RWPE1 (cell line): Measurements from ENCODE around the gene MARCHF5.

Experiments
- CTCF ChIA-PET: fragments of 350-600 bp; sonication (Branson Sonifier 250); formaldehyde crosslinking; extraction: SDS; loops from one replicate; lab custom pipeline; 2021; lab: Yijun Ruan, JAX
- POLR2A ChIA-PET: fragments of 400-600 bp; formaldehyde crosslinking; extraction: SDS; loops from one replicate; lab custom pipeline; 2020; ENCODE audit warnings: antibody characterized with exemption; ENCODE audit not compliant: low non-redundant PET; lab: Yijun Ruan, JAX
- DNase-seq: peaks from one replicate; pipeline ENCODE4 v3.0.0; 2012; ENCODE audit warnings: low spot score
- H3K27ac ChIP-seq: fragments of 450-650 bp; 2 replicates; pipeline ENCODE4 v1.5.1; 2017
- TF ChIP-seq, protein P1 (sequence below): fragments of 450-650 bp; conservative IDR thresholded peaks from 2 replicates; pipeline ENCODE4 v1.5.1; 2017; ENCODE audit warnings: low read depth, mild to moderate bottlenecking

MARCHF5 gene

DNA sequence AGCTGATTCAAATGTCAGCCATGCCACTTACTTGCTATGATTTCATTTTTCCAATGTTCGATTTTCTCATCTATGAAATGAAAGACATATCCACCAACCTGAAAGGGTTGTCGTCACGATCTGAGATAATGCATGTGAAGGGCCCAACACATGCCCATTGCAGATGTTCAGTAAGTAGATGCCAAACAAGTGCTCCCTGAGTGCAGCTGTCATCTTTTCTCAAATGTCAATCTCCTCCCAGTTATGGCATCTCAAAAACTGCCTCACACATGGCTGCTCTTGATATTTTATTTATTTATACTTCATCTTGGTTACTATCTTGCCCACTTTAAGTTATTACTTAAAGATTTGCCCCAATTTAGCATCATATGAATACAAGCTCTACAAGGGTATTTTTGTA, 16.9 kb upstream of the MARCHF5 start:
- CTCF ChIA-PET: interaction anchor here (0.6 to 1.0 kb wide), 2 partner anchors 17 to 56 kb away, joined by 3 read pairs; partner anchors contain the start of gene MARCHF5

DNA sequence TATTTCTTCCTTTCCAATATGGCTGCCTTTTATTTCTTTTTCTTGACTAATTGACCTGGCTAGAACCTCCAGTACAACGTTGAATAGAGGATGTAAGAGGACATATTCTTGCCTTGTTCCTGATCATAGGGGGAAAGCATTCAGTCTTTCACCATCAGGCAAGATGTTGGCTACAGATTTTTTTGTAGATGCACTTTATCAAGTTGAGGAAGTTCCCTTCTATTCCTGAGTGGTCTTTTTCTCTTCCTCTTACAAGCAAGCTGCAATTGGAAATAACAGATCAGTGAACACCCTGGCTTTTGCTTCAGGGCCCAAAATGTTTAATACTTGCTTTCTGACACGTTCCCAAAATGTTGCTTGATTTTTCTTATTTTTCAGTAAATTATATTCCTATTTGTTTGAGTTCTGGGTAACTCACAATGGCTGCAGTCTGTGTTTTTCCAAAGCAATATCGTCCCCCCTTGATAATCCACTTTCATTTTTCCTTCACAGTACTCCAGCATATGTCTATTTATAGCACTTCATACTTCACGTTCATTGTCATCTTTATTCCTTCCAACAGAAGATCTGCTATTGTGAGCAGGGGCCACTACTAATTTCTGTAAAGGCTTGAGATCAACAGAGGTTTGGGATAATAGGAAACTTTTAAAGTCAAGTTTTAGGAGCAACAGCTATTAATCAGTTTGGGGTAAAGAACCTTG, 11.8 kb upstream of the MARCHF5 start:
- H3K27ac ChIP-seq: no peak overlapping the region
- ChIA-PET CTCF (interaction anchor here (0.6 to 1.2 kb wide), 3 partner anchors 8 to 235 kb away, joined by 3 to 13 read pairs (median 3); no protein-coding TSS in a partner anchor), POLR2A (no interaction called here)
- TF ChIP-seq, protein P1, sequence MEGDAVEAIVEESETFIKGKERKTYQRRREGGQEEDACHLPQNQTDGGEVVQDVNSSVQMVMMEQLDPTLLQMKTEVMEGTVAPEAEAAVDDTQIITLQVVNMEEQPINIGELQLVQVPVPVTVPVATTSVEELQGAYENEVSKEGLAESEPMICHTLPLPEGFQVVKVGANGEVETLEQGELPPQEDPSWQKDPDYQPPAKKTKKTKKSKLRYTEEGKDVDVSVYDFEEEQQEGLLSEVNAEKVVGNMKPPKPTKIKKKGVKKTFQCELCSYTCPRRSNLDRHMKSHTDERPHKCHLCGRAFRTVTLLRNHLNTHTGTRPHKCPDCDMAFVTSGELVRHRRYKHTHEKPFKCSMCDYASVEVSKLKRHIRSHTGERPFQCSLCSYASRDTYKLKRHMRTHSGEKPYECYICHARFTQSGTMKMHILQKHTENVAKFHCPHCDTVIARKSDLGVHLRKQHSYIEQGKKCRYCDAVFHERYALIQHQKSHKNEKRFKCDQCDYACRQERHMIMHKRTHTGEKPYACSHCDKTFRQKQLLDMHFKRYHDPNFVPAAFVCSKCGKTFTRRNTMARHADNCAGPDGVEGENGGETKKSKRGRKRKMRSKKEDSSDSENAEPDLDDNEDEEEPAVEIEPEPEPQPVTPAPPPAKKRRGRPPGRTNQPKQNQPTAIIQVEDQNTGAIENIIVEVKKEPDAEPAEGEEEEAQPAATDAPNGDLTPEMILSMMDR: no peak
- DNase-seq: no peak

More for the DNA sequence above, 16.9 kb upstream of the MARCHF5 start:
- H3K27ac ChIP-seq: no peak overlapping the region
- POLR2A ChIA-PET: no interaction called here
- TF ChIP-seq, protein P1: no peak
- no peak for DNase-seq

- H3K27ac ChIP-seq: no peak overlapping the region
- TF ChIP-seq, protein P1: no peak
- DNase-seq: no peak
- ChIA-PET CTCF (interaction anchor here (0.6 kb wide), 1 partner anchor 183 kb away, joined by 4 read pairs; no protein-coding TSS in a partner anchor), POLR2A (no interaction called here)
Measured at GRCh38 chr10:92284112-92284704, 6.8 kb upstream of the MARCHF5 start.

GRCh38 chr10:92290076-92290836, 711 bp upstream of the MARCHF5 start:
- H3K27ac ChIP-seq: peak overlapping the region; percentile 86
- TF ChIP-seq, protein P1: no peak
- peak; percentile 49 for DNase-seq
- POLR2A ChIA-PET: interaction anchor here (1.2 kb wide), 3 partner anchors 28 to 202 kb away, joined by 5 to 6 read pairs (median 6); no protein-coding TSS in a partner anchor
- CTCF ChIA-PET: interaction anchor here (0.7 to 2.0 kb wide), 4 partner anchors 10 to 202 kb away, joined by 3 to 12 read pairs (median 4); no protein-coding TSS in a partner anchor

GRCh38 chr10:92291616-92291865, 574 bp downstream of the MARCHF5 start:
- POLR2A ChIA-PET: interaction anchor here (1.2 kb wide), 2 partner anchors 51 to 204 kb away, joined by 5 to 6 read pairs; no protein-coding TSS in a partner anchor
- CTCF ChIA-PET: interaction anchor here (0.6 to 2.0 kb wide), 13 partner anchors 18 to 316 kb away, joined by 3 to 12 read pairs (median 4); no protein-coding TSS in a partner anchor
- peak overlapping the region; percentile 86 for H3K27ac ChIP-seq
- peak; percentile 42 for DNase-seq
- TF ChIP-seq, protein P1: no peak
